VCaP (cell line): ENCODE measurements around the gene TERT.

Experiments used
- H3K27ac ChIP-seq: fragments of 450-650 bp; 2 replicates; pipeline ENCODE4 v1.5.1; 2017
- TF ChIP-seq, protein P1 (sequence below): fragments of 450-650 bp; conservative IDR thresholded peaks from 2 replicates; pipeline ENCODE4 v1.5.1; 2017; ENCODE audit warnings: mild to moderate bottlenecking, moderate library complexity

The TERT gene

DNA sequence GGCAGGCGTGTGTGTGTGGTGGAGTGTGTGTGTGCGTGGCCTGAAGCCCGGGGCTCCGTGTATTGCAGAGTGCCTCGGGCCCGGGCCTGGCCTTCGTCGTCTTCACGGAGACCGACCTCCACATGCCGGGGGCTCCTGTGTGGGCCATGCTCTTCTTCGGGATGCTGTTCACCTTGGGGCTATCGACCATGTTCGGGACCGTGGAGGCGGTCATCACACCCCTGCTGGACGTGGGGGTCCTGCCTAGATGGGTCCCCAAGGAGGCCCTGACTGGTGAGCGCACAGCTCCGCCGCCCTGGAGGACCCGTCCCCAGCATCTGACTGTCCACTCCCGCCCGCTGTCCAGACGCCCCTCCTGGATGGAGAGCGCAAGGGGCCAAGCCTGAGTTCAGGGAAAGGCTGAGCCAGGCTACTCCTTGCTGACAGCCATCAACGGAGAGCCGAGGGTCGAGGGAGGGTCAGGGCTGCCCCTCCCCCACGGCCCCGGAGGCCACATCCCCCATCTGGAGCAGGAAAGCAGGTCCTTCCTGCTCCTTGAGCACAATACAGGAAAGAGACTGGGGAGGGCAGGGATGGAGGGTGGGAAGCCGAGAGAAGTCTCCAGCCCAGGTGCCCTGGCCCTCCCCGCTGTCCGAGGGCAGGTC, 51.3 kb downstream of the TERT start:
- no peak overlapping the region for H3K27ac ChIP-seq
- TF ChIP-seq, protein P1, sequence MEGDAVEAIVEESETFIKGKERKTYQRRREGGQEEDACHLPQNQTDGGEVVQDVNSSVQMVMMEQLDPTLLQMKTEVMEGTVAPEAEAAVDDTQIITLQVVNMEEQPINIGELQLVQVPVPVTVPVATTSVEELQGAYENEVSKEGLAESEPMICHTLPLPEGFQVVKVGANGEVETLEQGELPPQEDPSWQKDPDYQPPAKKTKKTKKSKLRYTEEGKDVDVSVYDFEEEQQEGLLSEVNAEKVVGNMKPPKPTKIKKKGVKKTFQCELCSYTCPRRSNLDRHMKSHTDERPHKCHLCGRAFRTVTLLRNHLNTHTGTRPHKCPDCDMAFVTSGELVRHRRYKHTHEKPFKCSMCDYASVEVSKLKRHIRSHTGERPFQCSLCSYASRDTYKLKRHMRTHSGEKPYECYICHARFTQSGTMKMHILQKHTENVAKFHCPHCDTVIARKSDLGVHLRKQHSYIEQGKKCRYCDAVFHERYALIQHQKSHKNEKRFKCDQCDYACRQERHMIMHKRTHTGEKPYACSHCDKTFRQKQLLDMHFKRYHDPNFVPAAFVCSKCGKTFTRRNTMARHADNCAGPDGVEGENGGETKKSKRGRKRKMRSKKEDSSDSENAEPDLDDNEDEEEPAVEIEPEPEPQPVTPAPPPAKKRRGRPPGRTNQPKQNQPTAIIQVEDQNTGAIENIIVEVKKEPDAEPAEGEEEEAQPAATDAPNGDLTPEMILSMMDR: no peak

DNA sequence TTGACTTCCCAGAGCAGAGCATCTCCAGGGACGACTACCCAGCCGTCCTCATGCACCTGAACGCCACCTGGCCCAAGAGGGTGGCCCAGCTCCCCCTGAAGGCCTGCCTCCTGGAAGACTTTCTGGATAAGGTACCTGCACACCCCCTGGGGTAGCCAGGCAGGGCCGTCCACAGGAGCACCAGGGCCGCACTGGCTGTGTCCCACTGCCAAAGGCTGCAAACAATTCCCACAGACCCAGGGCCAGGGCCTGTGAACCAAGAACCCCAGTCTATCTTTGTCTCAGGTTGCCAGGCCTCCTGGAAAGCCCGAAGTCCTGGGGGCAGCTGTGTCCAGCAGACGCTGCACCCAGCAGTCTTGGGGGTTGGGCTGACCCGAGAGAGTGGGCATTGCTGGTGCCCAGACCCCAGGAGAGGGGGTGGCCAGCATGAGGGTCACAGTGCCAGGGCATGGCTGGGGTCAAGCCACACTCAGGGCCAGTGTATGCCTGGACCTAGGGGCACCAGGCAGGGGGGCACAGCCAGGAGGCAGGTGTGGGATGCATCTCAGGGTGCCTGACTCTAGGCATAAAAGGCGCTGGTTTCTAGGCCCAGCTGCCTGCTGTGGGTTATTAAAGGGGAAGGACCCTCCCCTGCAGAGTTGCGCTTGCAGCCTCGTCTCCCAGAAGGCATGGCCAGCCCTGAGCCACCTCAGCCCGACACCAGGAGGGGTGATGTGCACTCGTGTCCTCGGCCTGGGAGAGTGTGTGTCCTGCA, 52.0 kb downstream of the TERT start:
- TF ChIP-seq, protein P1: no peak
- H3K27ac ChIP-seq: no peak overlapping the region

DNA sequence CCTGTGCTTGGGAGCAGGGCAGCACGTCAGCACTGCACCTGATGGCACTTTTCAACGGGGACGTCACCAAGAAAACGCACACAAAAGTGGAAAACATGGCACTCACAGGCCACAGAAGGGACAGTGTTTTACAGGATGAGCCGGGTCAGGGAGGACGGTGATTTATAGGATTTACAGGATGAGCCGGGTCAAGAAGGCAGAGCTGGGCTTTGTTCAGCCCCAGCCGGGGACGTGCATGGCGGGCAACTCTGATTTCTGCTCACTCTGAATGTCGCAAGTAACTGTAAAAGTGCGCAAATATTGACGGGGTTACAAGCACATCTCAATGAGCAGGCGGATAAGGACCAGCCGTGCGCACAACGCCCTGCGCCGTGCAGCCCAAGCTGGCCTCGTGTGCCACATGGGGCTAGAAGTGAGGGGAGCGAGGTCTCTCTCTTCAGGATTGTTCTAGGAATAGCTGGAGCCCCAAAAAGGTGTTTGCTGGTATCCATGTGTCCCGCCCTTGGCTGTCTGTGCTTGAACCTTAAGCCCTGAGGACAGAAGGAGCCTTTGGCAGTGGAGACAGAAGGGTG, 53.3 kb downstream of the TERT start:
- TF ChIP-seq, protein P1: no peak
- no peak overlapping the region for H3K27ac ChIP-seq

DNA sequence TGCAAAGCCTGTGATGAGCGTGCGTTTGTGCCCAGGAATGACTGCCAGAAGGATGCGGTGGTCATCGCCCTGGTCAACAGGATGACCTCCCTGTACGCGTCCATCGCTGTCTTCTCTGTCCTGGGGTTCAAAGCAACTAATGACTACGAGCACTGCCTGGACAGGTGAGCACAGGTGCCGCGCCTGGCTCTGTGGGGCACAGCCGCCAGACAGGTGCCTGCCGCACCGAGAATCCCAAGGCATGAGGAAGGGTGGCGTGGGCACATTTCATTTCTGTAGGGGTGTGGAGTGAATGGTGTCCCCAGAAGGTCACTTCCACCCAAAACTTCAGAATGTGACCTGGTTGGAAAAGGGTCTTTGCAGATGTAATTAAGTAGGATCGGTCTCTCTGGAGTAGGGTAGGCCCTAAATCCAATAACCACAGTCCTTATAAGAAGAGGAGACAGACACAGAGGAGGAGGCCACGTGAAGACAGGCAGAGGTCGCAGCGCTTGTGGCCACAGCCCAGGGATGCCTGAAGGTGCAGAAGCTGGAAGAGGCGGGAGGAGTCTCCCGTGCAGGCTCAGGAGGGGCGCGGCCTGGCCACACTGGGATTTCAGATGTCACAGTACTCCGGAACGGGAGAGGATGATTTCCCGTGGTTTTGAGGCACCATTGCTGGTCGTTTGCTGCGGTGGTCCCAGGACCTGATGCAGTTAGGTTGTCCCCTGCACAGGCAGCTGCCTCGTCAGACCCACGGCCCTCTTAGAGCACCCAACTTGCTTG, 54.2 kb downstream of the TERT start:
- TF ChIP-seq, protein P1: no peak
- no peak overlapping the region for H3K27ac ChIP-seq

DNA sequence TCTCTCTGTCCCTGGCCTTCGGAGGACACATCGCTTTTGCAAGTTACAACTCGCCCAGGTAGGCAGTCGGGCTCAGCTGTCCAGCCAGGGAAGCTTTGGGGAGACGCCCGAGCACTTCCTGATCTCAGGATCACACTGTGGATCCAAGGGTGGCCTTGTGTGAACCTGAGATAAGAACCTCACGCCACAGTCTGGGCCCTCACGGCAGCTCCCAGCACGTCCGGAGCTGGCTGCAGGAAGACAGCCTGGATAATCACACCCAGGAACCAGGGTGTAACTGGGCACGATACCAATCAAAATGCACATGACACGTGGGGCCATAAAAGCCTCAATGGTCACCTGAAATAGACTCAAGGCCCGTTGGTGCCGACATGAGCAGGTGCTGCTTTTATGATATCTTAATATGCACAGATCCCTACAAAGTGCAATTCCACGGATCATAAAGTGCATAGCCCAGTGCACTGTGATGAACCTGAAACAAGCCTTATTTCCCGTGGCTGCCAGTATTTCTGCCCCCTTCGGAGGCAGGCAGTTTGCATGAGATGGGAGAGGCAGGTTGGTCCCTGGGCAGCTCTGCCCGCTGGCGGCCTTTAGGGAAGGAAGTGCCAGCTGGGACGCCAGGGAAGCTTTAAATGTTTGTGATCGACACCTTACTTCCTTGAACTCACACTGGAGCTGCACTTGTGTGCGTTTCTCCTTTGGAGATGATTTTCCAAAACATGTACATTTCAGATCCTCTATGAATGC, 55.2 kb downstream of the TERT start:
- no peak overlapping the region for H3K27ac ChIP-seq
- TF ChIP-seq, protein P1: no peak

DNA sequence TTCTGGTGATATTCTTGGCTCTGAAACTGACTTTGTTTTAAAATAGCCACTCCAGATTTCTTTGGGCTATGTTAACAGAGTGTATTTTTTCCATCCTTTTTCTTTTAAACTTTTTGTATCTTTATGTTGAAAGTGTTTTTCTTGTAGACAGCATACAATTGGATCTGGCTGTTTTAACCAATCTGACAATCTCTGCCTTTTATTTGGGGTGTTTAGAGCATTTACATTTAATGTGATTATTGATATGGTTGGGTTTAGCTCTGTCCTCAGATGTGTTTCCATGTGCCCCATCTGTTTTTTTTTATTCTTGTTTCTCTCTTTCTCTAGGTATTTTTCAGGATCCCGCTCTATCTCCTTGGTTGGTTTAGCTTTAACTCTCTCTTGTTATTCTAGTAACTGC, 59.0 kb downstream of the TERT start:
- no peak overlapping the region for H3K27ac ChIP-seq
- TF ChIP-seq, protein P1: no peak
